Activated CD4-positive, CD25-positive, alpha-beta regulatory T cell treated with anti-CD3 and anti-CD28 coated beads, Interleukin-2, amount 50 U/mL, for 24 hours (primary cell): Measurements from ENCODE around the gene PSMA2.

Source experiments
- ATAC-seq, 2 donors: fragments of 150-1000 bp; cut with Tn5 transposase; one replicate each; pipeline ENCODE4 v1.10.0; 2021; ENCODE audit warnings: mild to moderate bottlenecking in 1 of 2, moderate library complexity in 1 of 2

PSMA2 gene

GRCh38 chr7:42931834-42932651 is at the start of gene PSMA2, which contains the start of gene MRPL32:
TSS of gene PSMA2 (minus strand) at chr7:42932174. CDS start at chr7:42932158, 16 bp downstream.
TSS of gene MRPL32 (plus strand) at chr7:42932376. CDS start at chr7:42932387, 11 bp downstream.
- ATAC-seq: peak; percentile 99

- ATAC-seq: no peak
These were observed 49.6 kb upstream of the PSMA2 start for GRCh38 chr7:42981601-42982000.

- ATAC-seq: no peak
These were observed 48.5 kb upstream of the PSMA2 start for GRCh38 chr7:42980514-42980913.

- no peak for ATAC-seq
These were observed 48.1 kb upstream of the PSMA2 start for GRCh38 chr7:42980084-42980483.

DNA sequence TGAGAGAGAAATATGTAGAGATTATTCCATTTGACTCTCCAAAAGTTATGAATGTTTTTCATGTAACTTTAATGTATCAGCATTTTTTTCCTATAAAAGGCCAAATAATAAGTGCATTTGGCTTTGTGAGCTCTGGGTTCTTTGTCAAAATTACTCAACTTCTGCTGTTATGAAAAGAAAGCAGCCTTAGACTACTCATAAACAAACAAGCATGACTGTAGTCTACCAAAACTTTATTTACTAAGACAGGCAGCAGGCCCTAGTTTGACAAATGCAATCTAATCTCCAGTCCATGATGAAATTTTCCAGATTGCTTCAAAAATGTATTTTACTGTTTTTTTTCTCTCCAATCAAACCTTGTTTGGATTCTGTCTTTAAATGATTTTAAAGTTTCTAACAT is 46.5 kb upstream of the PSMA2 start:
- no peak for ATAC-seq

GRCh38 chr7:42976371-42976770 is 44.4 kb upstream of the PSMA2 start:
- no peak for ATAC-seq

DNA sequence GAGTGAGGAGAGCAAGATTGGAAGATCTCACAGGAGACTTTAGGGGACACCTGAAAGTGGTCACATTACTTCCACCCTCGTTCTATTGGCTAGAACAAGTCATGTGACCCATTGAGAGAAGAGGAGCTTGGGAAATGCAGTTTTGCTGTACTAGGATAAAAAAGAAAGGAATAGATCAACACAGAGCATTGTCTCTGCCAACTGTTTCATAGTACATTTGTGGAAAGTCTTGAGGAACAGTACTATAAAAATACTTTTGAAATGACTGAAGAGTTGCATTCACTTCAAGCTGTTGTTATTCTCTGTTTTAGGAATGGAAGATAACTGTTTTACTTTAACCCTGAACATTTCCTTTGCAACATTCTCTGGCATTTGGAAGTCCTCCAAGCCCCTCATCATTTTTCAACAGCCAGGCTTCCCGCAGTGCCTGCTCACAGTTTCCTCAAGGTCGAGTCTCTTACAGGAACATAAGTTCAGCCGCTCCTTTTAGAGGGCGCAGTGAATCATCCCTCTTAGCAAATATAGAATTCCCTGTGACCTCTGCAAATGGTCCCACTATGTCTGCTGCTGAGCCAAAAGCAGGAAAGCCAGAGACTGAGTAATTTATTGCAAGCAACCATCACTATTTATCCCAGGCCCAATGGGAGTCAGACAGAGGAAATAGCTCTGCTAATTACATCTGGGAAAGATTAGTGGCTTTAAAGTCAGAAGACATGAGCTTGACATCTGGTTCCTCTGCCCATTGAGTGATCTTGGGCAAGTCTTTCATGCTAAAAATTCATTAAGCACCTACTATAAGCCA is 40.9 kb upstream of the PSMA2 start:
- ATAC-seq: no peak

DNA sequence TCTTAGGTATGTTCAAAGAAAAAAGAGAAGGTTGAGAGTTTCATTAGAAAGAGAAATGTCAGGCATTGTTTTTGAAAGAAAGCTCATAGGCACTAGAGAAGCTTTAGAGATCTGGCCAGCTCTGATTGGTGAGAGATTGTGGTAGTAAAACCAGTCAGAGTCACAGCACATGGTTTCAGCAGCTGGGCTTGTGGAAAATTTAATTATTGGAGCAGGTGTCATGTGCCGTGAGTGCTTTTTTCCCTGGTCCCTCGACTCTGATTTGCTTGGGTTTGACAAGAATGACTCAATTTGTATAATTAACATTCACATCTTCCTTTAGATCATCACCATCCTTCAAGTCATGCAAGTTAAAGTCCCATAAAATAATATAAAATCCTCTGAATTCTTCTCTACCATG is 35.4 kb upstream of the PSMA2 start:
- no peak for ATAC-seq

GRCh38 chr7:42964849-42965805 is 33.2 kb upstream of the PSMA2 start:
- ATAC-seq: peak in 1 of 2 donors; percentile 33

GRCh38 chr7:42964293-42964692 is 32.3 kb upstream of the PSMA2 start:
- no peak for ATAC-seq

DNA sequence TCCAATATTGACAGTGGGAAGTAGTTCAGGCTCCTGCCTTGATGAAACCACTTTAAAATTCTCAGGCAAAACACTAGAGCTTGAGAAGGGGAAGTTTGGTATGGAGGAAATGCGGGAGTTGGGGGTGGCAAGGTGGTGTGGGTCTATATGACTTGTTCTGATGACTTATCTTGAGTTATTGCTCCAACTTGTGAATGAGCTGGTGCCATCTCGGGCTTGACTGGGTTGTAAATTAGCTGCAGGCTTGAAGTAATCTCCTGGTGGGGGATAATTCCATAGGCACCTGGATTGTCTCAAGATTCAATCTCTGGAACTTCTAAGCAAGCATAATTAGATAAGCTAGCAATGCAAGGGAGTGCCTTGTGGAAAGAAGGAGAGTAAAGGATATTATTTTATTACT is 29.2 kb upstream of the PSMA2 start:
- ATAC-seq: no peak

GRCh38 chr7:42960762-42961161 is 28.8 kb upstream of the PSMA2 start:
- ATAC-seq: no peak

- ATAC-seq: no peak
These were observed 27.6 kb upstream of the PSMA2 start for GRCh38 chr7:42959549-42959948.

DNA sequence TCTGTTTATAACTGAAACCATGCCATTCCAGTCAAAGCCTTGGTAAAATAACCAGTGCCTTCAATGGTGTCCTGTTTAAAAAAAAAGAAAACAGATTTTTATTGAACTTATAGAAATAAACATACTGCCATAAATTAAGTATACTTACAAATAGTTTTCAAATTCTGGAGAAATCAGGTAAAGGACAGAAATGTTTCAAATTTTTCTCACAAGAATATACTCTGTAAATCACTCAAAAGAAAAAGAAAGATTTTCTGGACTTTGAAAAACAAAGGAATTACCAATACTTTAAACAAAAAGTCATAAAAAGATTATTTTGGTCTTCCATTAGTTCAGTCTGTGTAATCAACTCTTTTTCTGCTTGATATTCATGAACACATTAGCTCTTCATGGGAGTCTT is 24.1 kb upstream of the PSMA2 start:
- no peak for ATAC-seq

DNA sequence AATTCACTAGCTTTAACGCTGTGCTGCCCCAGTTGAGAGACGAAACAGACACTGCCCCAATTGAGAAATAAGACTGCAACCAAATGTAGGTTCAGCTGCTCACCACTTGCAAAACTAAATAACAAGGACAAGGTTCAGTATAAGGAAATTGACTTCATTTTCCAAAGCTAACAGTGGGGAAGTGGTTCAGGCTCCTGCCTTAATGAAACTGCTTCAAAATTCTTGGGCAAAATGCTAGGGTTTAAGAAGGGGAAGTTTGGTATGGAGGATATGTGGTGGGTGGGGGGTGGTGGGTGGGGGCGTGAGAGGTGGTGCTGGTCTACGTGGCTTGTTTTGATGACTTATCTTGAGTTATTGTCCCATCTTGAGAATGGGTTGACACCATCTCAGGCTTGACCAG is 22.0 kb upstream of the PSMA2 start:
- no peak for ATAC-seq

DNA sequence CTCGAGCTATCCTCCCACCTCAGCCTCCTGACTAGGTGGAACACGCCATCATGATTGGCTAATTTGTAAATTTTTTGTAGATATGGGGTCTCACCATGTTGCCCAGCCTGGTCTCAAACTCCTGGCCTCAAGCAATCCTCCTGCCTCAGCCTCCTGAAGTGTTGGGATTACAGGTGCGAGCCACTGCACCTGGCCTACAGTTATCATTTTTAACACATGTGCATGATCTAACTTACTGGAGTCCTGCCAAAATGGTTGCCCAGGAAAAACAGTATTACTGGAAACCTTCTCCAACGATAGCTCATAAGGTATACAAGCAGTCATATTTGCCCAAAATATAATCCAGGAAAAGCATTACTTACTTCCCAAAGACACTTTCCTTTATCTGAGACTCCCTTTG is 20.4 kb upstream of the PSMA2 start:
- no peak for ATAC-seq

- no peak for ATAC-seq
These were observed 18.4 kb upstream of the PSMA2 start for GRCh38 chr7:42950417-42950816.

DNA sequence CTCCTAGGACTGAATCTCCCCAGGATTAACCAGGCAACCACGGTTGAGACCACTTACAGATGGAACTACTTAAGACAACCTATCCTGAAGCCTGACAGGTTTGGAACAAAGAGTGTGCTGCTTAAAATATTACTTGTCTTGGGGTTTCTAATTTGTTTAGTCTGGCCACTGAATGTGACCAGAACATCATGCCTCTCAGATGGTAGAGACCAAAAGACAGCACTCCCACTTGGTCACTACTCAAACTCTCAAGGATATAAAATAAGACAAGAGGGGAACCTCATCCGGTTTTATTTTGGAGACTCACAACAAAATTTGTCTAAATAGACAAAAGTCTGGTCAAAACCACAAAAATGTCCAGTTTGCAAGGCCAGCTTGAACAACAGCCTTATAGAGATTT is 15.5 kb upstream of the PSMA2 start:
- ATAC-seq: no peak

DNA sequence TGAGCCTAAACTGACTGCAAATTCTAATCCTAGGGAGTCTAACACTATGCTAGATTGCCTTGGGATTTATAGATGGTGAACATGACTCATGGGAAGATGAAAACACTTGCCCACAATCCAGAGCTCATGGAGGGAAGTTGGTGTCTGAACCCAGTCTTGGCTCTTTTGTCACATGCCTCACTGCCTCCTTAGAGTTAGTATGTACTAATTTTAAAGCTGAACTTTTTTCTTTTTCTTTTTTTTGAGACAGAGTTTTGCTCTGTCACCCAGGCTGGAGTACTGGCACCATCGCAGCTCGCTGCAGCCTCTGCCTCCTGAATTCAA is 14.6 kb upstream of the PSMA2 start:
- ATAC-seq: no peak

- no peak for ATAC-seq
These were observed 14.1 kb upstream of the PSMA2 start for GRCh38 chr7:42945821-42946626.

GRCh38 chr7:42940985-42941847 is 9.2 kb upstream of the PSMA2 start:
- no peak for ATAC-seq
